ENCODE results near the gene SFRP2.

GRCh38 chr4:153758136-153758535, 30.7 kb downstream of the SFRP2 start:
- TF ChIP-seq CTCF (IDR thresholded peaks at IDR 0.05): no peak
- TF ChIP-seq POLR2A (IDR thresholded peaks at IDR 0.05): no peak

Data from Peyer's patch (tissue), 4 donors.